ENCODE data around the gene WNT9B.

Gene WNT9B

DNA sequence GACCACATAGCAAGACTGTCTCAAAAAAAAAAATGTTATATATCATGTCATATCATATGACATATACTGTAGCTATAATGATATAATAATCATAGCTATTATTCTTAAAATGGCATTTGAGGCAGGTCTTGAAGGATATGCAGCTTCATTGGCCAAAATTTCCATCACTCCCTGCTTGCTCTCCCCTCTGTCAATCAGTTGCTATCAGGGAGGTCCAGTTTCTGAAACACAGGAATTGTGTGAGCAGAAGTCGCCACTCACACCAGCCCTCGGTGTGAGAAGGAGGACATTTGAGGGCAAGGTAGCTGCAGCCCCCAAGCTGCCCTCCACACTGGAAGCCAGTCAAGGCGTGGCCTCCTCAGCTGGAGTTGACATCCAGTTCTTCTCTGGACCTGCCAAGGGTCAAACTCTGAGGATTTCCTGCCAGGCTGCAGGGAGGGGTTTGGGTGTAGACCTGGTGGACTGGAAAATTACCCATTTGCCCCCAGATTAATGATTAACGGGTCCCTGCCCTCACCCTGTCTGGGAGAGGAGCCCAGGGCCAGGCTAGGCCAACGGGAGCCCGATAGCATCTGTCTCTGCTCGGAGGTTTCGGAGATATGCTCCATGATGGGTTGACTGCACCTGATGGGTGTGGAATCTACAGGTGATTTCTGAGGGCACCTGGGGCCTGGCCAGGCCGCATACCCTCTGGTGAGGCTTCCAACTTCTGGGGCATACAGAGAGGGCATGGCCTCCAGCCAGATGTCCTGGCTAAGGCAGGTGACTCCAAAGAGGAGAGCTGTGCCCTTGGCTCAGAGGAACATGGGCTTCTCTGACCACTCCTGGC, 18.8 kb downstream of the WNT9B start:
- in situ Hi-C loops (cut with HindIII; ENCODE audit: low pct_ligation_motif_present, low sequenced_read_pairs), result no loop called here
- DNase-seq, result no peak
- Histone ChIP-seq H3K27ac (no peak overlapping the region), H3K27me3 (replicated peaks) (no peaks in the 10 kb centered on the region), H3K4me3 (ENCODE audit: low read depth, low read length) (no peak overlapping the region), H3K36me3 (replicated peaks) (no peaks in the 10 kb centered on the region)
- TF ChIP-seq, protein P1, sequence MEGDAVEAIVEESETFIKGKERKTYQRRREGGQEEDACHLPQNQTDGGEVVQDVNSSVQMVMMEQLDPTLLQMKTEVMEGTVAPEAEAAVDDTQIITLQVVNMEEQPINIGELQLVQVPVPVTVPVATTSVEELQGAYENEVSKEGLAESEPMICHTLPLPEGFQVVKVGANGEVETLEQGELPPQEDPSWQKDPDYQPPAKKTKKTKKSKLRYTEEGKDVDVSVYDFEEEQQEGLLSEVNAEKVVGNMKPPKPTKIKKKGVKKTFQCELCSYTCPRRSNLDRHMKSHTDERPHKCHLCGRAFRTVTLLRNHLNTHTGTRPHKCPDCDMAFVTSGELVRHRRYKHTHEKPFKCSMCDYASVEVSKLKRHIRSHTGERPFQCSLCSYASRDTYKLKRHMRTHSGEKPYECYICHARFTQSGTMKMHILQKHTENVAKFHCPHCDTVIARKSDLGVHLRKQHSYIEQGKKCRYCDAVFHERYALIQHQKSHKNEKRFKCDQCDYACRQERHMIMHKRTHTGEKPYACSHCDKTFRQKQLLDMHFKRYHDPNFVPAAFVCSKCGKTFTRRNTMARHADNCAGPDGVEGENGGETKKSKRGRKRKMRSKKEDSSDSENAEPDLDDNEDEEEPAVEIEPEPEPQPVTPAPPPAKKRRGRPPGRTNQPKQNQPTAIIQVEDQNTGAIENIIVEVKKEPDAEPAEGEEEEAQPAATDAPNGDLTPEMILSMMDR (IDR thresholded peaks at IDR 0.05; ENCODE audit: low read depth, low read length, missing control alignments), result no peak

DNA sequence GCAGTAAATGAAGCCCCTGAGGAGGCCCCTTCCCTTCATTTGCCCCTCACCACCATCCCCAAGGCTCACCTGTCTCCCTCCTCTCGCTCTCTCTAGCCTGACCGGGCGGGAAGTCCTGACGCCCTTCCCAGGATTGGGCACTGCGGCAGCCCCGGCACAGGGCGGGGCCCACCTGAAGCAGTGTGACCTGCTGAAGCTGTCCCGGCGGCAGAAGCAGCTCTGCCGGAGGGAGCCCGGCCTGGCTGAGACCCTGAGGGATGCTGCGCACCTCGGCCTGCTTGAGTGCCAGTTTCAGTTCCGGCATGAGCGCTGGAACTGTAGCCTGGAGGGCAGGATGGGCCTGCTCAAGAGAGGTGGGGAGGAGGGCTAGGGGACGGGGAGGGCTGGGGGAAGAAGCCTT, 21.0 kb downstream of the WNT9B start:
- TF ChIP-seq, protein P1 (IDR thresholded peaks at IDR 0.05; ENCODE audit: low read depth, low read length, missing control alignments), result no peak
- Histone ChIP-seq H3K36me3 (replicated peaks) (no peaks in the 10 kb centered on the region), H3K4me3 (ENCODE audit: low read depth, low read length) (no peak overlapping the region), H3K27me3 (replicated peaks) (no peaks in the 10 kb centered on the region), H3K27ac (no peak overlapping the region)
- in situ Hi-C loops (cut with HindIII; ENCODE audit: low pct_ligation_motif_present, low sequenced_read_pairs), result no loop called here
- DNase-seq, result no peak

DNA sequence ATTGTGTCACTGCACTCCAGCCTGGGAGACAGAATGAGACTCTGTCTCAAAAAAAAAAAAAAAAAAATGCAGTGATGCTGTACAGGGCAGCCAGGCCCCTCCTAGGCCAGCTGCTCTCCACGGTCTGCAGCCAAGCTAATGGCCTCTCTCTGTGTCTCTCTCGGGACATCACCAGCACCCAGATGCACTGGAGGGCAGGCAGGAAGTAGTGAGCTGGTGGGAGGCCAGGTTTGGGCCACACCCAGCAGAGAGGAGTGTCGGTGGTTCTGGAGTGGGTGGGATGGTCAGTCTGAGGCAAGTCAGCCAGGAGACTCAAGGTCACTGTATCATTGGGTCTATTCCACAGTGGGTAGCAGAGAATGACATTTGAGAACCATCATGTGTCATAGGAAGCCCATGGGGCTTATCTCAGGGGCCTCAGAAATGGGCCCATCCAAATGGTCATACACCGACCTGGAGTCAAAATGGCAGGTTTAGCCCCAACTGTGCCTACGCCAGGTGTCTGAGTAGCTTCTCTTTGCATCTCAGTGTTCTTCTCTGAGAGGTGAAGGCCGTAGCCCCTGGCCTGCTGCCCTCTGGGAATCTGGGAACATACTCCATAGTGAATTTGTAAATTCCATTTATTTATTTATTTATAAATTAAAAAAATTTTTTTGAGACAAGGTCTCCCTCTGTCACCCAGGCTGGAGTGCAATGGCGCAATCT, 22.7 kb downstream of the WNT9B start:
- Histone ChIP-seq H3K36me3 (replicated peaks) (no peaks in the 10 kb centered on the region), H3K27me3 (replicated peaks) (no peaks in the 10 kb centered on the region), H3K27ac (no peak overlapping the region), H3K4me3 (ENCODE audit: low read depth, low read length) (no peak overlapping the region)
- DNase-seq, result no peak
- TF ChIP-seq, protein P1 (IDR thresholded peaks at IDR 0.05; ENCODE audit: low read depth, low read length, missing control alignments), result no peak
- in situ Hi-C loops (cut with HindIII; ENCODE audit: low pct_ligation_motif_present, low sequenced_read_pairs), result no loop called here

DNA sequence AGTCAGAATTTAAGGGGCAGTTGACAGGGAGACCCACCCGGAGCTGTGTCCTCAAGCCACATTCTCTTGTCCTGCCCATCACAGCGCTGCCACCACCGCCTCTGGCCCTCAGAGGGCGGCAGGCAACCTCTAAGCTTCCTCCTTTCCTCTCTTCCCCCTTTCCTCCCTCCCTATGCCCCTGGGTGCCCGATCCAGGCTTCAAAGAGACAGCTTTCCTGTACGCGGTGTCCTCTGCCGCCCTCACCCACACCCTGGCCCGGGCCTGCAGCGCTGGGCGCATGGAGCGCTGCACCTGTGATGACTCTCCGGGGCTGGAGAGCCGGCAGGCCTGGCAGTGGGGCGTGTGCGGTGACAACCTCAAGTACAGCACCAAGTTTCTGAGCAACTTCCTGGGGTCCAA, 23.5 kb downstream of the WNT9B start:
- TF ChIP-seq, protein P1 (IDR thresholded peaks at IDR 0.05; ENCODE audit: low read depth, low read length, missing control alignments), result no peak
- no peaks in the 10 kb centered on the region for H3K27me3 ChIP-seq (replicated peaks)
- no peak overlapping the region for H3K4me3 ChIP-seq (ENCODE audit: low read depth, low read length)
- in situ Hi-C loops (cut with HindIII; ENCODE audit: low pct_ligation_motif_present, low sequenced_read_pairs), result no loop called here
- H3K36me3 ChIP-seq (replicated peaks), result no peaks in the 10 kb centered on the region
- no peak overlapping the region for H3K27ac ChIP-seq
- no peak for DNase-seq

DNA sequence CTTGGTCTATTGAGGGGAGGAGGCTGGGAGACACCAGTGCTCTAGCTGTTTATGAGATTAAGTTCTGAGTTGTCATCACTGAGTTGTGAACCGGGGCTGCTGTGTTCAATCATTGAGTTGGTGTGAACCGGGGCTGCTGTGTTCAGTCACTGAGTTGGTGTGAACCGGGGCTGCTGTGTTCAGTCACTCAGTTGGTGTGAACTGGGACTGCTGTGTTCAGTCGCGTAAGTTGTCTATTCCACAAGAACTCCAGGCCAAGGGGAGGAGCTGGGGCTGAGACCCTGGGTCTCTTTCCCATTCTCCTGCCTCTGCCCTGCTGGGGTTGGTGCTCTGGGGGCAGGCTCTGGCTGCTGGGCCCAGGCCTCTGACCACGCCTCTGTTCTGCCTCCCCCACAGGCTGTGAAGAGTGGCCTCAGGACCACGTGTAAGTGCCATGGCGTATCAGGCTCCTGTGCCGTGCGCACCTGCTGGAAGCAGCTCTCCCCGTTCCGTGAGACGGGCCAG, 24.5 kb downstream of the WNT9B start:
- Histone ChIP-seq H3K27ac (no peak overlapping the region), H3K27me3 (replicated peaks) (no peaks in the 10 kb centered on the region), H3K36me3 (replicated peaks) (no peaks in the 10 kb centered on the region), H3K4me3 (ENCODE audit: low read depth, low read length) (no peak overlapping the region)
- no peak for DNase-seq
- TF ChIP-seq, protein P1 (IDR thresholded peaks at IDR 0.05; ENCODE audit: low read depth, low read length, missing control alignments), result no peak
- in situ Hi-C loops (cut with HindIII; ENCODE audit: low pct_ligation_motif_present, low sequenced_read_pairs), result no loop called here
